Epithelial cell of prostate (primary cell): ENCODE results near the gene SNRPA1.

Source experiments
- DNase-seq: peaks from one replicate; pipeline ENCODE4 v3.0.0-alpha.2; 2011; ENCODE audit warnings: low read depth, low spot score
- H3K27ac ChIP-seq: fragments of 450-650 bp; 2 replicates; pipeline ENCODE4 v1.5.1; 2017; ENCODE audit warnings: mild to moderate bottlenecking

Gene SNRPA1

GRCh38 chr15:101244889-101245668, 50.0 kb downstream of the SNRPA1 start:
- H3K27ac ChIP-seq: no peak overlapping the region
- no peak for DNase-seq

- H3K27ac ChIP-seq: no peak overlapping the region
- no peak for DNase-seq
Observed at GRCh38 chr15:101244036-101244781, 50.8 kb downstream of the SNRPA1 start.

- DNase-seq: no peak
- peak overlapping the region; percentile 22 for H3K27ac ChIP-seq
Observed at GRCh38 chr15:101243420-101243819, 51.6 kb downstream of the SNRPA1 start.

GRCh38 chr15:101242999-101243336, 52.1 kb downstream of the SNRPA1 start:
- peak overlapping the region; percentile 22 for H3K27ac ChIP-seq
- no peak for DNase-seq

- peak overlapping the region; percentile 22 for H3K27ac ChIP-seq
- no peak for DNase-seq
Observed at GRCh38 chr15:101242160-101242998, 52.7 kb downstream of the SNRPA1 start.

- no peak overlapping the region for H3K27ac ChIP-seq
- DNase-seq: no peak
Observed at GRCh38 chr15:101240358-101240757, 54.7 kb downstream of the SNRPA1 start.

- no peak for DNase-seq
- H3K27ac ChIP-seq: no peak overlapping the region
Observed at GRCh38 chr15:101239724-101240136, 55.3 kb downstream of the SNRPA1 start.

- no peak overlapping the region for H3K27ac ChIP-seq
- DNase-seq: no peak
Observed at GRCh38 chr15:101237251-101237650, 57.8 kb downstream of the SNRPA1 start.

GRCh38 chr15:101233651-101234280, 61.3 kb downstream of the SNRPA1 start:
- H3K27ac ChIP-seq: peak overlapping the region; percentile 54
- no peak for DNase-seq

GRCh38 chr15:101232677-101233076, 62.4 kb downstream of the SNRPA1 start:
- H3K27ac ChIP-seq: no peak overlapping the region

More at GRCh38 chr15:101232677-101233076, 62.4 kb downstream of the SNRPA1 start:
- DNase-seq: no peak
